SK-N-SH (cell line): ENCODE results near the gene ITGA6. TPM values are rescaled to one million over a fixed set of nuclear protein-coding genes. Genes with fewer than 3 reads are reported as not detected.

Experiments
- CTCF ChIA-PET: fragments of 300-600, 350-600 bp; formaldehyde crosslinking; extraction: SDS; loops from one replicate; lab custom pipeline; 2021; lab: Yijun Ruan, JAX
- POLR2A ChIA-PET: fragments of 350-600 bp; sonication (Branson Sonifier 250); formaldehyde crosslinking; extraction: SDS; loops from one replicate; lab custom pipeline; 2020; ENCODE audit warnings: antibody characterized with exemption, inconsistent platforms; lab: Yijun Ruan, JAX
- DNase-seq: peaks from one replicate; pipeline ENCODE4 v3.0.0; 2012
- H2AFZ ChIP-seq: fragments of 200-600 bp; sonication (generic); 2 replicates; pipeline ENCODE4 v1.8.1; 2016; ENCODE audit warnings: antibody characterized with exemption, mild to moderate bottlenecking, low read depth
- H3F3A ChIP-seq: fragments of 200-600 bp; sonication (generic); replicated peaks from 2 replicates; pipeline ENCODE3; 2016; ENCODE audit warnings: antibody characterized with exemption, mild to moderate bottlenecking; ENCODE audit not compliant: insufficient read depth
- H3K27ac ChIP-seq, 2 experiments: fragments of 200-500 bp in 1 of 2; fragments of 200-600 bp in 1 of 2; sonication (Bioruptor generic) in 1 of 2; sonication (generic), shearing (Covaris generic) in 1 of 2; 2 replicates each; pipeline versions ENCODE4 v1.5.1 to v1.6.1; 2014 to 2016; ENCODE audit warnings: low read depth in 2 of 2, inconsistent platforms in 1 of 2, low read length in 1 of 2, mild to moderate bottlenecking in 1 of 2, mixed read lengths in 1 of 2
- H3K27me3 ChIP-seq: fragments of 200-600 bp; sonication (generic), shearing (Covaris generic); 2 replicates; pipeline ENCODE4 v1.6.1; 2016; ENCODE audit warnings: mixed run types; ENCODE audit not compliant: insufficient read depth
- H3K36me3 ChIP-seq, 2 experiments: fragments of 200-500 bp in 1 of 2; fragments of 200-600 bp in 1 of 2; sonication (Bioruptor generic) in 1 of 2; sonication (generic) in 1 of 2; replicated peaks in 1 of 2; 2 replicates each; pipeline versions ENCODE3 to v1.5.1; 2014 to 2016; ENCODE audit warnings: low read length in 1 of 2, mild to moderate bottlenecking in 1 of 2; ENCODE audit not compliant: insufficient read depth in 2 of 2, control insufficient read depth in 1 of 2
- H3K4me1 ChIP-seq, 2 experiments: fragments of 200-500 bp in 1 of 2; fragments of 200-600 bp in 1 of 2; sonication (Bioruptor generic) in 1 of 2; sonication (generic), shearing (Covaris generic) in 1 of 2; 2 replicates each; pipeline versions ENCODE4 v1.5.1 to v1.6.1; 2014 to 2016; ENCODE audit warnings: low read depth in 1 of 2, low read length in 1 of 2, mixed run types in 1 of 2; ENCODE audit not compliant: insufficient read depth in 2 of 2, control insufficient read depth in 1 of 2
- H3K4me2 ChIP-seq: fragments of 200-600 bp; sonication (generic), shearing (Covaris generic); 2 replicates; pipeline ENCODE4 v1.6.1; 2017; ENCODE audit warnings: mixed run types
- H3K4me3 ChIP-seq, 2 experiments: fragments of 200-500 bp in 1 of 2; fragments of 200-600 bp in 1 of 2; sonication (Bioruptor generic) in 1 of 2; sonication (generic), shearing (Covaris generic) in 1 of 2; 2 replicates each; pipeline versions ENCODE4 v1.5.1 to v1.8.1; 2014 to 2016; ENCODE audit warnings: low read depth in 2 of 2, inconsistent platforms in 1 of 2, low read length in 1 of 2, mild to moderate bottlenecking in 1 of 2, mixed read lengths in 1 of 2, moderate library complexity in 1 of 2
- H3K79me2 ChIP-seq: fragments of 200-600 bp; sonication (generic); 2 replicates; pipeline ENCODE4 v1.8.1; 2017; ENCODE audit warnings: mild to moderate bottlenecking; ENCODE audit not compliant: insufficient read depth
- H3K9ac ChIP-seq: fragments of 200-600 bp; sonication (generic); 2 replicates; pipeline ENCODE4 v1.6.1; 2017; ENCODE audit warnings: mixed run types
- H3K9me2 ChIP-seq: fragments of 200-600 bp; sonication (generic); 2 replicates; pipeline ENCODE4 v1.6.1; 2017; ENCODE audit warnings: mixed run types
- H3K9me3 ChIP-seq: fragments of 200-600 bp; sonication (generic); 2 replicates; pipeline ENCODE4 v1.6.1; 2017; ENCODE audit warnings: mixed run types, mild to moderate bottlenecking, moderate library complexity
- H4K20me1 ChIP-seq: fragments of 200-600 bp; sonication (generic); 2 replicates; pipeline ENCODE4 v1.6.1; 2017; ENCODE audit warnings: mild to moderate bottlenecking, mixed run types; ENCODE audit not compliant: insufficient read depth
- ELF1 ChIP-seq: IDR thresholded peaks from 2 replicates; pipeline ENCODE4 v1.4.0; 2012
- FOXM1 ChIP-seq: IDR thresholded peaks from 2 replicates; pipeline ENCODE4 v1.4.0; 2012; ENCODE audit warnings: low read depth, mild to moderate bottlenecking
- GABPA ChIP-seq: IDR thresholded peaks from 2 replicates; pipeline ENCODE4 v1.4.0; 2012; ENCODE audit warnings: low read depth, mild to moderate bottlenecking
- GATA2 ChIP-seq: sonication (generic); formaldehyde crosslinking; IDR thresholded peaks from 2 replicates; pipeline ENCODE4 v1.5.0; 2020; ENCODE audit warnings: mild to moderate bottlenecking, missing genetic modification reagents
- MEF2A ChIP-seq: IDR thresholded peaks from 2 replicates; pipeline ENCODE4 v1.4.0; 2012; ENCODE audit warnings: low read depth, borderline replicate concordance
- MXI1 ChIP-seq: IDR thresholded peaks from 2 replicates; pipeline ENCODE4 v1.6.1; 2012; ENCODE audit warnings: mild to moderate bottlenecking, low read depth, low read length, improper control_type of control experiment
- POLR2AphosphoS5 ChIP-seq: IDR thresholded peaks from 2 replicates; pipeline ENCODE4 v1.6.1; 2012; ENCODE audit warnings: low read depth, low read length
- RAD21 ChIP-seq: IDR thresholded peaks from 2 replicates; pipeline ENCODE4 v1.6.1; 2012; ENCODE audit warnings: mild to moderate bottlenecking, low read length
- RCOR1 ChIP-seq: fragments of 150-350 bp; IDR thresholded peaks from 2 replicates; pipeline ENCODE4 v1.6.1; 2017; ENCODE audit warnings: antibody characterized with exemption, low read length
- RXRA ChIP-seq: IDR thresholded peaks from 2 replicates; pipeline ENCODE4 v1.4.0; 2012; ENCODE audit warnings: low read depth, mild to moderate bottlenecking, borderline replicate concordance
- SIN3A ChIP-seq: IDR thresholded peaks from 2 replicates; pipeline ENCODE4 v1.6.1; 2012; ENCODE audit warnings: low read depth, mild to moderate bottlenecking, low read length, moderate library complexity, borderline replicate concordance
- YY1 ChIP-seq: IDR thresholded peaks from 2 replicates; pipeline ENCODE4 v1.4.0; 2012; ENCODE audit warnings: low read depth, mild to moderate bottlenecking
- WGBS: methylation state at CpG from one replicate; pipeline ENCODE4 v1.1.6; 2017; ENCODE audit warnings: low lambda C conversion rate; 5-methylcytosine and 5-hydroxymethylcytosine counted together
- polyA plus RNA-seq, 3 experiments: library from polyadenylated mRNA; depleted of rRNA; stranded (reverse); fragments of >200 nt; gene quantifications; 2 replicates each; pipeline ENCODE4 v1.2.3, GENCODE V29; 2012
- TF ChIP-seq, protein P1 (sequence below): IDR thresholded peaks from 2 replicates; pipeline ENCODE4; 2012
- TF ChIP-seq, protein P2 (sequence below): fragments of 200-600 bp; sonication (generic); IDR thresholded peaks from 2 replicates; pipeline ENCODE4 v1.6.1; 2017; ENCODE audit warnings: antibody characterized with exemption, mild to moderate bottlenecking, moderate library complexity
- TF ChIP-seq, protein P3 (sequence below): IDR thresholded peaks from 2 replicates; pipeline ENCODE4 v1.6.1; 2012; ENCODE audit warnings: mild to moderate bottlenecking, low read depth, low read length, moderate library complexity
- TF ChIP-seq, protein P4 (sequence below): IDR thresholded peaks from 2 replicates; pipeline ENCODE4 v1.4.0; 2012; ENCODE audit warnings: low read depth, borderline replicate concordance

Gene ITGA6
- polyA plus RNA-seq, 1 of the 3 experiments (the other 2 are of a cell fraction) = 26.0 TPM

DNA sequence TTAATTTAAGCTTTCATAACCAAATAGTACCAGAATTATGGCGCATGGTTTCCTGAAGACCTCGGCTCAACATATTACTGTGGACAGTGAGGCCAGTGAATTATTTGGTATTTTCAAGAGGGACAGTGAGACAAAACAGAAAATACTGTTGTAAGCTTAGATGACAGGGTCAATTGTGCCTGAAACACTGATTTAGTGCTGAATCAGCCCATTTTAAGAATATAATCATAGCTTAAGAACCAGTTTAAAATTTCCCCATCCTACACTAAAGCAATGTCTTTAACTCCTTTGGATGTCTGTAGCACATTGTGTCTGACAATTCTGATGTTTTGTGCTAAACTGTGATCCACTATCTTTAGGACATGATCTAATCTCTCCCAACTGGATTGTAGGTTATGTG lies 4.6 kb downstream of the ITGA6 start:
- TF ChIP-seq RCOR1 (no peak), FOXM1 (no peak), MXI1 (no peak), YY1 (no peak), ELF1 (no peak)
- TF ChIP-seq, protein P1, sequence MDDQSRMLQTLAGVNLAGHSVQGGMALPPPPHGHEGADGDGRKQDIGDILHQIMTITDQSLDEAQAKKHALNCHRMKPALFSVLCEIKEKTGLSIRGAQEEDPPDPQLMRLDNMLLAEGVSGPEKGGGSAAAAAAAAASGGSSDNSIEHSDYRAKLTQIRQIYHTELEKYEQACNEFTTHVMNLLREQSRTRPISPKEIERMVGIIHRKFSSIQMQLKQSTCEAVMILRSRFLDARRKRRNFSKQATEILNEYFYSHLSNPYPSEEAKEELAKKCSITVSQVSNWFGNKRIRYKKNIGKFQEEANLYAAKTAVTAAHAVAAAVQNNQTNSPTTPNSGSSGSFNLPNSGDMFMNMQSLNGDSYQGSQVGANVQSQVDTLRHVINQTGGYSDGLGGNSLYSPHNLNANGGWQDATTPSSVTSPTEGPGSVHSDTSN = no peak
- TF ChIP-seq, protein P2, sequence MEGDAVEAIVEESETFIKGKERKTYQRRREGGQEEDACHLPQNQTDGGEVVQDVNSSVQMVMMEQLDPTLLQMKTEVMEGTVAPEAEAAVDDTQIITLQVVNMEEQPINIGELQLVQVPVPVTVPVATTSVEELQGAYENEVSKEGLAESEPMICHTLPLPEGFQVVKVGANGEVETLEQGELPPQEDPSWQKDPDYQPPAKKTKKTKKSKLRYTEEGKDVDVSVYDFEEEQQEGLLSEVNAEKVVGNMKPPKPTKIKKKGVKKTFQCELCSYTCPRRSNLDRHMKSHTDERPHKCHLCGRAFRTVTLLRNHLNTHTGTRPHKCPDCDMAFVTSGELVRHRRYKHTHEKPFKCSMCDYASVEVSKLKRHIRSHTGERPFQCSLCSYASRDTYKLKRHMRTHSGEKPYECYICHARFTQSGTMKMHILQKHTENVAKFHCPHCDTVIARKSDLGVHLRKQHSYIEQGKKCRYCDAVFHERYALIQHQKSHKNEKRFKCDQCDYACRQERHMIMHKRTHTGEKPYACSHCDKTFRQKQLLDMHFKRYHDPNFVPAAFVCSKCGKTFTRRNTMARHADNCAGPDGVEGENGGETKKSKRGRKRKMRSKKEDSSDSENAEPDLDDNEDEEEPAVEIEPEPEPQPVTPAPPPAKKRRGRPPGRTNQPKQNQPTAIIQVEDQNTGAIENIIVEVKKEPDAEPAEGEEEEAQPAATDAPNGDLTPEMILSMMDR = no peak
- H3K9ac ChIP-seq = no peak overlapping the region
- WGBS = 98% methylated on average over 2 of the region's 2 CpGs
- peaks cover 16% of the 10 kb centered on the region for H4K20me1 ChIP-seq
- no peak for DNase-seq
- H3K4me3 ChIP-seq = no peak overlapping the region
- H3K9me2 ChIP-seq = no peaks in the 10 kb centered on the region
- no peak overlapping the region for H3K27ac ChIP-seq
- peaks cover 4 to 26% of the 10 kb centered on the region in 2 experiments; a peak in 3 of 4 replicates for H3K4me1 ChIP-seq
- no peaks in the 10 kb centered on the region for H3K27me3 ChIP-seq
- no peak overlapping the region for H2AFZ ChIP-seq
- CTCF ChIA-PET = interaction anchor here (0.6 to 1.4 kb wide), 2 partner anchors 27 to 260 kb away, joined by 3 read pairs; no protein-coding TSS in a partner anchor
- H3K79me2 ChIP-seq = peaks cover 98% of the 10 kb centered on the region
- no peaks in the 10 kb centered on the region for H3K9me3 ChIP-seq
- POLR2A ChIA-PET = no interaction called here
- no peak overlapping the region for H3K4me2 ChIP-seq
- no peaks in the 10 kb centered on the region for H3F3A ChIP-seq
- H3K36me3 ChIP-seq = no peaks in the 10 kb centered on the region

DNA sequence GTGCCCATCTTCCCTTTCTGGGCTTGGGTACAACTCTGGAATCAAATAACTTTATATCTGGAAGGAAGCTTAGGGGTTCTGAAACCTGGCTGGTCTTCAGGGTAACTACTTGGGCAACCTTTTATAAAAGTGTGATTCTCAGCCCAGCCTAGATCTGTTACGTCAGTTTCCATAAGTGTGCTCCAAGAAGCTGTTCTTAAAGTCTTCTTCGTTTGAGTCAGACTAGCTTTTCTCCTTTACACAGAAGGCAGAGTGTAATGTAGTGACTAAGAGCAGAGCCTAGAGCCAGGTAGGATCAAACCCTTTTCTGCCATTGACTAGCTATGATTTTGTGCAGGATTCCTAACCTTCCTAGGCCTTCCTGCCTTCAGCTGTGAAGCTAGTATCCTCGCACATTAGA lies 5.8 kb downstream of the ITGA6 start:
- no peak overlapping the region for H3K27ac ChIP-seq
- WGBS = 83% methylated on average over 3 of the region's 3 CpGs
- H3F3A ChIP-seq = peaks cover 11% of the 10 kb centered on the region
- no peaks in the 10 kb centered on the region for H3K9me2 ChIP-seq
- no peaks in the 10 kb centered on the region for H3K27me3 ChIP-seq
- H3K4me3 ChIP-seq = no peak overlapping the region
- peaks cover 1 to 38% of the 10 kb centered on the region in 2 experiments; a peak in 3 of 4 replicates for H3K4me1 ChIP-seq
- H3K9ac ChIP-seq = no peak overlapping the region
- ChIA-PET POLR2A (no interaction called here), CTCF (interaction anchor here (0.8 to 1.0 kb wide), 2 partner anchors 33 to 260 kb away, joined by 3 read pairs; no protein-coding TSS in a partner anchor)
- H3K4me2 ChIP-seq = no peak overlapping the region
- H3K79me2 ChIP-seq = peaks cover 100% of the 10 kb centered on the region
- DNase-seq = no peak
- H3K9me3 ChIP-seq = no peaks in the 10 kb centered on the region
- no peaks in the 10 kb centered on the region for H3K36me3 ChIP-seq
- peaks cover 16% of the 10 kb centered on the region for H4K20me1 ChIP-seq
- H2AFZ ChIP-seq = no peak overlapping the region
- TF ChIP-seq GABPA = no peak
- TF ChIP-seq, protein P1 = no peak
- no peak for TF ChIP-seq POLR2AphosphoS5
- no peak for TF ChIP-seq GATA2 (CRISPR knock-in tag)
- TF ChIP-seq, protein P3, sequence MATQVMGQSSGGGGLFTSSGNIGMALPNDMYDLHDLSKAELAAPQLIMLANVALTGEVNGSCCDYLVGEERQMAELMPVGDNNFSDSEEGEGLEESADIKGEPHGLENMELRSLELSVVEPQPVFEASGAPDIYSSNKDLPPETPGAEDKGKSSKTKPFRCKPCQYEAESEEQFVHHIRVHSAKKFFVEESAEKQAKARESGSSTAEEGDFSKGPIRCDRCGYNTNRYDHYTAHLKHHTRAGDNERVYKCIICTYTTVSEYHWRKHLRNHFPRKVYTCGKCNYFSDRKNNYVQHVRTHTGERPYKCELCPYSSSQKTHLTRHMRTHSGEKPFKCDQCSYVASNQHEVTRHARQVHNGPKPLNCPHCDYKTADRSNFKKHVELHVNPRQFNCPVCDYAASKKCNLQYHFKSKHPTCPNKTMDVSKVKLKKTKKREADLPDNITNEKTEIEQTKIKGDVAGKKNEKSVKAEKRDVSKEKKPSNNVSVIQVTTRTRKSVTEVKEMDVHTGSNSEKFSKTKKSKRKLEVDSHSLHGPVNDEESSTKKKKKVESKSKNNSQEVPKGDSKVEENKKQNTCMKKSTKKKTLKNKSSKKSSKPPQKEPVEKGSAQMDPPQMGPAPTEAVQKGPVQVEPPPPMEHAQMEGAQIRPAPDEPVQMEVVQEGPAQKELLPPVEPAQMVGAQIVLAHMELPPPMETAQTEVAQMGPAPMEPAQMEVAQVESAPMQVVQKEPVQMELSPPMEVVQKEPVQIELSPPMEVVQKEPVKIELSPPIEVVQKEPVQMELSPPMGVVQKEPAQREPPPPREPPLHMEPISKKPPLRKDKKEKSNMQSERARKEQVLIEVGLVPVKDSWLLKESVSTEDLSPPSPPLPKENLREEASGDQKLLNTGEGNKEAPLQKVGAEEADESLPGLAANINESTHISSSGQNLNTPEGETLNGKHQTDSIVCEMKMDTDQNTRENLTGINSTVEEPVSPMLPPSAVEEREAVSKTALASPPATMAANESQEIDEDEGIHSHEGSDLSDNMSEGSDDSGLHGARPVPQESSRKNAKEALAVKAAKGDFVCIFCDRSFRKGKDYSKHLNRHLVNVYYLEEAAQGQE = no peak
- TF ChIP-seq RXRA = no peak
- TF ChIP-seq, protein P4, sequence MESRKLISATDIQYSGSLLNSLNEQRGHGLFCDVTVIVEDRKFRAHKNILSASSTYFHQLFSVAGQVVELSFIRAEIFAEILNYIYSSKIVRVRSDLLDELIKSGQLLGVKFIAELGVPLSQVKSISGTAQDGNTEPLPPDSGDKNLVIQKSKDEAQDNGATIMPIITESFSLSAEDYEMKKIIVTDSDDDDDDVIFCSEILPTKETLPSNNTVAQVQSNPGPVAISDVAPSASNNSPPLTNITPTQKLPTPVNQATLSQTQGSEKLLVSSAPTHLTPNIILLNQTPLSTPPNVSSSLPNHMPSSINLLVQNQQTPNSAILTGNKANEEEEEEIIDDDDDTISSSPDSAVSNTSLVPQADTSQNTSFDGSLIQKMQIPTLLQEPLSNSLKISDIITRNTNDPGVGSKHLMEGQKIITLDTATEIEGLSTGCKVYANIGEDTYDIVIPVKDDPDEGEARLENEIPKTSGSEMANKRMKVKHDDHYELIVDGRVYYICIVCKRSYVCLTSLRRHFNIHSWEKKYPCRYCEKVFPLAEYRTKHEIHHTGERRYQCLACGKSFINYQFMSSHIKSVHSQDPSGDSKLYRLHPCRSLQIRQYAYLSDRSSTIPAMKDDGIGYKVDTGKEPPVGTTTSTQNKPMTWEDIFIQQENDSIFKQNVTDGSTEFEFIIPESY = no peak
- no peak for TF ChIP-seq SIN3A
- TF ChIP-seq MEF2A = no peak
- TF ChIP-seq RAD21 = no peak
